Trophoblast cell (in vitro differentiated cells and primary cell): ENCODE results near the gene SDCBP2.

Experiments
- DNase-seq, 2 donors: peaks; one replicate each; pipeline ENCODE4 v3.0.0-alpha.2; 2016
- H2AFZ ChIP-seq: 2 replicates; pipeline ENCODE4 v1.6.1; 2013; ENCODE audit warnings: low read length, moderate library complexity, mild to moderate bottlenecking; ENCODE audit not compliant: insufficient read depth, poor library complexity
- H2AK5ac ChIP-seq: 2 replicates; pipeline ENCODE4 v1.6.1; 2013; ENCODE audit warnings: mild to moderate bottlenecking, low read length
- H2BK120ac ChIP-seq: 2 replicates; pipeline ENCODE4 v1.6.1; 2013; ENCODE audit warnings: low read length, mild to moderate bottlenecking, moderate library complexity; ENCODE audit not compliant: insufficient read depth, poor library complexity
- H2BK12ac ChIP-seq: 2 replicates; pipeline ENCODE4 v1.6.1; 2013; ENCODE audit warnings: mild to moderate bottlenecking, low read length, moderate library complexity
- H2BK5ac ChIP-seq: 2 replicates; pipeline ENCODE4 v1.6.1; 2013; ENCODE audit warnings: low read length, low read depth, moderate library complexity, mild to moderate bottlenecking; ENCODE audit not compliant: poor library complexity
- H3K14ac ChIP-seq: 2 replicates; pipeline ENCODE4 v1.6.1; 2013; ENCODE audit warnings: mild to moderate bottlenecking, low read length
- H3K18ac ChIP-seq: 2 replicates; pipeline ENCODE4 v1.6.1; 2013; ENCODE audit warnings: mild to moderate bottlenecking, low read length
- H3K23ac ChIP-seq: 2 replicates; pipeline ENCODE4 v1.6.1; 2013; ENCODE audit warnings: low read length
- H3K27ac ChIP-seq: 2 replicates; pipeline ENCODE4 v1.5.1; 2013; ENCODE audit warnings: low read depth, mild to moderate bottlenecking, inconsistent platforms, low read length, moderate library complexity
- H3K27me3 ChIP-seq: 2 replicates; pipeline ENCODE4 v1.6.1; 2013; ENCODE audit warnings: inconsistent platforms, mild to moderate bottlenecking, low read length, moderate library complexity; ENCODE audit not compliant: insufficient read depth
- H3K36me3 ChIP-seq, 2 experiments: 1 replicate in 1 of 2; 2 replicates in 1 of 2; pipeline ENCODE4 v1.6.1; 2013; ENCODE audit warnings: low read length in 2 of 2, mild to moderate bottlenecking in 2 of 2, moderate library complexity in 1 of 2; ENCODE audit not compliant: insufficient read depth in 2 of 2, control insufficient read depth in 1 of 2
- H3K4ac ChIP-seq: 2 replicates; pipeline ENCODE4 v1.6.1; 2013; ENCODE audit warnings: low read depth, mild to moderate bottlenecking, low read length, moderate library complexity
- H3K4me1 ChIP-seq, 2 experiments: 1 replicate in 1 of 2; 2 replicates in 1 of 2; pipeline ENCODE4 v1.6.1; 2013; ENCODE audit warnings: low read length in 2 of 2, mild to moderate bottlenecking in 2 of 2, moderate library complexity in 1 of 2; ENCODE audit not compliant: insufficient read depth in 2 of 2, control insufficient read depth in 1 of 2
- H3K4me2 ChIP-seq: 2 replicates; pipeline ENCODE4 v1.6.1; 2013; ENCODE audit warnings: inconsistent platforms, mild to moderate bottlenecking, low read length, moderate library complexity
- H3K4me3 ChIP-seq: 2 replicates; pipeline ENCODE4 v1.5.1; 2013; ENCODE audit warnings: mild to moderate bottlenecking, low read depth, low read length, inconsistent platforms
- H3K79me1 ChIP-seq: one replicate; pipeline ENCODE4 v1.6.1; 2013; ENCODE audit warnings: low read length
- H3K79me2 ChIP-seq: 2 replicates; pipeline ENCODE4 v1.6.1; 2013; ENCODE audit warnings: low read length, mild to moderate bottlenecking; ENCODE audit not compliant: control insufficient read depth, insufficient read depth, poor library complexity
- H3K9ac ChIP-seq: 2 replicates; pipeline ENCODE4 v1.6.1; 2013; ENCODE audit warnings: mild to moderate bottlenecking, low read length
- H3K9me3 ChIP-seq: 2 replicates; pipeline ENCODE4 v1.6.1; 2013; ENCODE audit warnings: low read depth, mild to moderate bottlenecking, control low read depth, inconsistent platforms, low read length; ENCODE audit not compliant: insufficient read depth
- H4K12ac ChIP-seq: 2 replicates; pipeline ENCODE4 v1.6.1; 2013; ENCODE audit warnings: low read depth, mild to moderate bottlenecking, low read length, moderate library complexity
- H4K8ac ChIP-seq: 2 replicates; pipeline ENCODE4 v1.6.1; 2013; ENCODE audit warnings: low read depth, mild to moderate bottlenecking, low read length, moderate library complexity
- H4K91ac ChIP-seq: one replicate; pipeline ENCODE4 v1.6.1; 2013; ENCODE audit warnings: low read depth, mild to moderate bottlenecking, low read length, moderate library complexity
- WGBS: extraction: QIAGEN DNeasy Blood & Tissue Kit; methylation state at CpG from one replicate; pipeline ENCODE4 v1.1.7; 2013; ENCODE audit warnings: missing lambda C conversion rate; ENCODE audit not compliant: insufficient read length, insufficient coverage; ENCODE audit errors: extremely low coverage; 5-methylcytosine and 5-hydroxymethylcytosine counted together

SDCBP2 gene

DNA sequence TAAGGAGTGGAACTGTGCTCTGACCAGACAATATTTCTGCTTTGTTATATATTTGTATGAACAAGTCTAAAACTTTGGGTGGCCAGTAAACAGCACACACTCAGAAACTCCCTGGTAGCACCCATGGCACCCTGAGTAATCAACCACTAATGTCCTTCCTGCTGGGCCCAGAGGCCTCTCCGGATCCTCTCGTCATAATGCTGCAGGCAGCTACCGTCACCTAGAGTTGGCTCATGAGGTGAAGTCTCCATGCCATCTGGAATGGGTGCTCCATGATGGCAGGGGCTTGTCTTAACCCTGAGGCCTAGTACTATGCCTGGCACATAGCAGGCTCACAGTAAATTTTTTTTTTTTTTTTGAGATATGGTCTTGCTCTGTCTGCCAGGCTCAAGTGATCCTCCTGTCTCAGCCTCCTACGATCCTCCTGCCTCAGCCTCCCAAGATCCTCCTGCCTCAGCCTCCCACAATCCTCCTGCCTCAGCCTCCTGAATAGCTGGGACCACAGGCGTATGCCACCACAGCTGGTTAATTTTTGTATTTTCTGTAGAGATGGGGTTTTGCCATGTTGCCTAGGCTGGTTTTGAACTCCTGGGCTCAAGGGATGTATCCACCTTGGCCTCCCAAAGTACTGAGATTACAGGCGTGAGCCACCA, 3.0 kb upstream of the SDCBP2 start:
- Histone ChIP-seq H3K18ac (no peak overlapping the region), H3K9ac (no peak overlapping the region), H3K79me2 (no peaks in the 10 kb centered on the region), H3K4me3 (no peak overlapping the region), H3K36me3 (peaks cover 5 to 9% of the 10 kb centered on the region in 2 experiments), H3K4me2 (no peak overlapping the region), H3K4ac (no peak overlapping the region), H3K23ac (no peak overlapping the region), H4K8ac (no peak overlapping the region), H3K27me3 (no peaks in the 10 kb centered on the region), H2AK5ac (no peak overlapping the region), H2BK5ac (no peak overlapping the region), H3K4me1 (peaks cover 9 to 13% of the 10 kb centered on the region in 2 experiments), H2BK120ac (no peak overlapping the region), H2BK12ac (no peak overlapping the region), H3K14ac (no peak overlapping the region), H4K12ac (no peak overlapping the region), H2AFZ (no peak overlapping the region), H3K27ac (no peak overlapping the region), H4K91ac (no peak overlapping the region), H3K9me3 (no peaks in the 10 kb centered on the region), H3K79me1 (no peaks in the 10 kb centered on the region)
- no peak for DNase-seq
- WGBS = no CpG with 5 or more reads among the region's 6 CpGs

DNA sequence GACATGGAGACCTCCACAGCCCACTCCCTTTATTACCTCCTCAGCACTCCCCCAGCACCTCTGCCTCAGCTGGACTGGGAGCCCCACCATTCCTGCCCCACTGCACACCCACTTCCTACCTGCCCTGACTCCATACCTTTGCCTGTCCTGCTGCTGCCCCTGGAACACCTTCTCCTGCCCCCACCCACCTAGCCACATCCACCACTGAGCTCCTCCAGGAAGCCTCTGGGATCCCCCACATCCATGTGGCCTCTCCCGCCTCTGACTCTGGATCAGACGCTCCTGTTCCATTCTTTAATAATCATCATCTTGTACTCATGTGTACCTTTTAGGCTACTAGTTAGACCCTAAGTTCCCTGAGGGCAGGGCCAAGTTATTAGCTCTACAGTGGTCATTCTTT, 2.2 kb upstream of the SDCBP2 start:
- no peak overlapping the region for H3K27ac ChIP-seq
- no peak overlapping the region for H4K12ac ChIP-seq
- no peak overlapping the region for H4K8ac ChIP-seq
- DNase-seq = no peak
- peaks cover under 1% of the 10 kb centered on the region for H3K79me1 ChIP-seq
- H2AFZ ChIP-seq = no peak overlapping the region
- H2BK120ac ChIP-seq = no peak overlapping the region
- no peaks in the 10 kb centered on the region for H3K27me3 ChIP-seq
- H3K4me3 ChIP-seq = no peak overlapping the region
- H3K4me1 ChIP-seq = peaks cover 12 to 16% of the 10 kb centered on the region in 2 experiments
- H3K9me3 ChIP-seq = no peaks in the 10 kb centered on the region
- no CpG with 5 or more reads among the region's 2 CpGs for WGBS
- H4K91ac ChIP-seq = no peak overlapping the region
- H3K79me2 ChIP-seq = no peaks in the 10 kb centered on the region
- no peak overlapping the region for H3K18ac ChIP-seq
- H3K4me2 ChIP-seq = no peak overlapping the region
- H3K14ac ChIP-seq = no peak overlapping the region
- H3K9ac ChIP-seq = no peak overlapping the region
- H3K23ac ChIP-seq = no peak overlapping the region
- H2BK12ac ChIP-seq = no peak overlapping the region
- no peak overlapping the region for H2BK5ac ChIP-seq
- H3K36me3 ChIP-seq = peaks cover 5 to 9% of the 10 kb centered on the region in 2 experiments
- no peak overlapping the region for H2AK5ac ChIP-seq
- peak overlapping the region; percentile 23 for H3K4ac ChIP-seq

DNA sequence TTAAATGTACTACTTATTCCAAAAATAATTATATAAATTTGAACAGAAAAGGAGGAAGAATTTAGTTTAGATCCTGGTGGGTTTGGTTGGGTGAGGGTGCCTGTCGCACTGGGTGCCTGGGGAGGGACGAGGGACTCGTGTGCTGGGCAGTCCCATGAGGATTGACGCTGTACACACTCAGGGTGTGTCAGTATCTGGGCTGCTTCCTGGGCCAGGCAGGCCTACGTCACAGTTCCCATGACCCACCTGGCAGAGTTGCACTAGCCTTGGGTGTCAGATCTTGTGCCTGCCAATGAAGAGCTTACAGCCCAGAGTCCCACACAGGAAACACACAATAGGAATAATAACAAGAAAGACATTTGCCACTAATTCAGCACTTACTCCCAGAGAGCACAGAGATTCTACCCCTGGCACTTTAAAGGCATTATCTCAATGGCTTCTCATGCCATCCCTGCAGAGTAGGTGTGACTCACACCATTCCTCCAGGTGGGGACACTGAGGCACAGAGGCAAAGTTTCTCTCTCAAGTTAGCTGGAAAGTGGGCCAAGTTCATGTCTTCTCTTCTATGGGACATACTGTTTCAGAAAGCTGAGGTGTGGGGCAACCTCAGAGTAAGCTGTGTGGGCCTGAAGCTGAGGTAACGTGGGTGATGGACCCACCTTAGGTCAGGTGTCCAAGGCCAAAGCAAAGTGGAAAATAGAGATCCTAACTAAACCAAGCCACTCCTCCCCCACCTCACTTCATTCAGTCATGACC, 1.3 kb upstream of the SDCBP2 start:
- Histone ChIP-seq H3K4me2 (no peak overlapping the region), H2BK120ac (no peak overlapping the region), H2BK12ac (no peak overlapping the region), H3K79me1 (peaks cover 9% of the 10 kb centered on the region), H4K12ac (no peak overlapping the region), H3K4me3 (peak overlapping the region; percentile 50), H4K91ac (no peak overlapping the region), H4K8ac (no peak overlapping the region), H3K4me1 (peaks cover 15 to 19% of the 10 kb centered on the region in 2 experiments), H3K18ac (no peak overlapping the region), H3K4ac (peak overlapping the region; percentile 22), H2BK5ac (no peak overlapping the region), H3K9ac (no peak overlapping the region), H3K14ac (no peak overlapping the region), H2AFZ (no peak overlapping the region), H3K27me3 (no peaks in the 10 kb centered on the region), H3K9me3 (no peaks in the 10 kb centered on the region), H2AK5ac (no peak overlapping the region), H3K23ac (no peak overlapping the region), H3K36me3 (peaks cover 5 to 9% of the 10 kb centered on the region in 2 experiments), H3K27ac (no peak overlapping the region), H3K79me2 (peaks cover 7% of the 10 kb centered on the region)
- DNase-seq = no peak
- WGBS = no CpG with 5 or more reads among the region's 6 CpGs

DNA sequence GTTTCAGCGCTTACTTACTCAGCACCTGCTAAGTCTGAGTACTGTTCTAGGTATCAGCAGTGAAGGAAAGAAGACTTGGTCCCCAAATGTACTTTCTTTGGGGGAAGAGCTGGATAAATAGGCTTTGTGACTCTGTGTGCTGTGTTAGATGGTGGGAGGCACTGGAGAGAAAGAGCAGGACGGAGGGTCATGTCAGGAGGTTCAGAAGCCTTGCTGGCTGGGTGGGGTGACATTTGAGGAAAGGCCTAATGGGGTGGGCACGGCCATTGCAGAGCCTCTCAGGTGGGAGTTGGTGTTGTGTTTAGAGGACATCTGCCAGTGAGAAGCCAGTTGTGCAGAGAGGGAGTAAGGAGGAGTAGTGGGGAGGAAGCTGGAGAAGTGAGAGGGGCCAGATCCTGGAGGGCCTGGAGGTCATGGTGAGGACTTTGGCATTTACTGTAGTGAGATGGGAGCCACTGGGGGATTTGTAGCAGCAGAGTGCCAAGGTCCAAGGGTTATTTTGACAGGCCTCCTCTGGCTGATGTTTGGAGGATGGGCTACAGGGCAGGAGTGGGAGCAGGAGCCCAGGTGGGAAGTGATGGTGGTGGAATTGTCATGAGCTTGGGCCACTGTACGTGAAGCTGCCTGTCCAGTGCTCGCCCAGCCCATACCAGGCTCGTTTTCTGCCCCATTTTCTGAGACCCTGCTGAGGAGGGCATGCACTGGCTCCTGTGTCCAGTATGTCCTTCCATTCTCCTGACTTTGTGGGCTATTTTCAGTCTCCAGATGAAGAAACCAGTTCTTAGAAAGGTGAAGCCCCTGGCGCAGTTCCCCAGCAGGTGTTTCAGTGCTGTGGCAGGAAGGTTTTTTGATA, 886 bp downstream of the SDCBP2 start:
- H3K4me2 ChIP-seq = no peak overlapping the region
- no peak overlapping the region for H3K4me3 ChIP-seq
- H4K8ac ChIP-seq = no peak overlapping the region
- H3K36me3 ChIP-seq = peaks cover 4 to 7% of the 10 kb centered on the region in 2 experiments
- no peak overlapping the region for H4K91ac ChIP-seq
- peaks cover 10% of the 10 kb centered on the region for H3K79me1 ChIP-seq
- H3K9ac ChIP-seq = no peak overlapping the region
- no peak overlapping the region for H2AK5ac ChIP-seq
- H2BK120ac ChIP-seq = no peak overlapping the region
- H4K12ac ChIP-seq = no peak overlapping the region
- WGBS = no CpG with 5 or more reads among the region's 7 CpGs
- no peaks in the 10 kb centered on the region for H3K27me3 ChIP-seq
- H3K4ac ChIP-seq = no peak overlapping the region
- H3K14ac ChIP-seq = no peak overlapping the region
- H2BK5ac ChIP-seq = no peak overlapping the region
- no peaks in the 10 kb centered on the region for H3K9me3 ChIP-seq
- no peak for DNase-seq
- H2BK12ac ChIP-seq = no peak overlapping the region
- no peak overlapping the region for H3K23ac ChIP-seq
- H3K4me1 ChIP-seq = peaks cover 13 to 15% of the 10 kb centered on the region in 2 experiments
- peaks cover 7% of the 10 kb centered on the region for H3K79me2 ChIP-seq
- H3K18ac ChIP-seq = peak overlapping the region; percentile 11
- no peak overlapping the region for H2AFZ ChIP-seq
- no peak overlapping the region for H3K27ac ChIP-seq
